Ishikawa (cell line): ENCODE results near the gene ACSF3.

Experiments
- CEBPB ChIP-seq: IDR thresholded peaks from 2 replicates; pipeline ENCODE4 v1.6.1; 2012
- EGR1 ChIP-seq: IDR thresholded peaks from 2 replicates; pipeline ENCODE4 v1.6.1; 2012
- EP300 ChIP-seq: IDR thresholded peaks from 2 replicates; pipeline ENCODE4 v1.6.1; 2012; ENCODE audit warnings: borderline replicate concordance
- FOXM1 ChIP-seq: IDR thresholded peaks from 2 replicates; pipeline ENCODE4 v1.6.1; 2012; ENCODE audit warnings: low read depth, borderline replicate concordance
- NFIC ChIP-seq: IDR thresholded peaks from 2 replicates; pipeline ENCODE4 v1.6.1; 2012
- RAD21 ChIP-seq: IDR thresholded peaks from 2 replicates; pipeline ENCODE4 v1.6.1; 2012; ENCODE audit warnings: low read depth
- TAF1 ChIP-seq: IDR thresholded peaks from 2 replicates; pipeline ENCODE4 v1.6.1; 2012; ENCODE audit warnings: low read depth, mild to moderate bottlenecking
- TCF12 ChIP-seq: IDR thresholded peaks from 2 replicates; pipeline ENCODE4 v1.6.1; 2012; ENCODE audit warnings: low read depth
- TEAD4 ChIP-seq: IDR thresholded peaks from 2 replicates; pipeline ENCODE4 v1.6.1; 2012
- YY1 ChIP-seq: IDR thresholded peaks from 2 replicates; pipeline ENCODE4 v1.6.1; 2012; ENCODE audit warnings: low read depth
- ZBTB7A ChIP-seq: IDR thresholded peaks from 2 replicates; pipeline ENCODE4 v1.6.1; 2012; ENCODE audit warnings: low read depth
- TF ChIP-seq, protein P1 (sequence below): IDR thresholded peaks from 2 replicates; pipeline ENCODE4 v1.6.1; 2012; ENCODE audit warnings: low read depth, mild to moderate bottlenecking
- TF ChIP-seq, protein P2 (sequence below): IDR thresholded peaks from 2 replicates; pipeline ENCODE4 v1.6.1; 2012

DNA sequence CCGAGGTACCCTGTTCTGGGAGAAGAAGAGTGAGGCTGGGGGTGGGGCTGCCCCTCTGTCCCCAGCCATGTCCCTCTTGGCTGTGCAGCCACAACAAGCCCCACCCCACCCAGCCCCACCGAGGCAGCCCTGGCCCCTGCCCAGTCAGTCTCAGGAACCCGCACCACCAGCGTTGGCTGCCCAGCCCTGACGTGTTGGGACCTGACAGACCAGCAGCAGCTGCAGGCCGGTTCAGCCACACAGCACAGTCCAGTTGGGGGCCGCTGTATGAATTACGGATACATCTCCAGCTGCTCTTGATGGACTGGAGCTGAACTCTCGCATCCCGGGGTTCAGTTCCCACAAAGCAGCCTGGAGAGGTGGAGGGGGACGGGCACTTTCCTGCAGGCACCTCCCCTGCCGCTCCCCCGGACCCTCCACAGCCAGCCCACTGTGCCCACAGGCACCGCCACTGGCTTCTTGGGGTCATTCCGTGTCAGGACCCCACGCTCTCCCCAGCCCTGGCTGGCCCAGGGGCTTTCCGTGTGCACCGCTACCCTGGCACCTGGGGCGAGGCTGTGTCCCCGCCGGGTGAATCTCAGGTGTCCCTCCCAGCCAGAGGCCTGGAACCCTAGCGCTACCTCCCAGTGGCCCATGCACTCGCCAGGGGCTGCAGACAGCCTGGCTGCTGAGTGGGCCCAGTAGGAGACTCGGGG is 84.9 kb downstream of the ACSF3 start:
- TF ChIP-seq TEAD4 = no peak
- TF ChIP-seq YY1 = no peak
- TF ChIP-seq EP300 = no peak
- TF ChIP-seq, protein P1, sequence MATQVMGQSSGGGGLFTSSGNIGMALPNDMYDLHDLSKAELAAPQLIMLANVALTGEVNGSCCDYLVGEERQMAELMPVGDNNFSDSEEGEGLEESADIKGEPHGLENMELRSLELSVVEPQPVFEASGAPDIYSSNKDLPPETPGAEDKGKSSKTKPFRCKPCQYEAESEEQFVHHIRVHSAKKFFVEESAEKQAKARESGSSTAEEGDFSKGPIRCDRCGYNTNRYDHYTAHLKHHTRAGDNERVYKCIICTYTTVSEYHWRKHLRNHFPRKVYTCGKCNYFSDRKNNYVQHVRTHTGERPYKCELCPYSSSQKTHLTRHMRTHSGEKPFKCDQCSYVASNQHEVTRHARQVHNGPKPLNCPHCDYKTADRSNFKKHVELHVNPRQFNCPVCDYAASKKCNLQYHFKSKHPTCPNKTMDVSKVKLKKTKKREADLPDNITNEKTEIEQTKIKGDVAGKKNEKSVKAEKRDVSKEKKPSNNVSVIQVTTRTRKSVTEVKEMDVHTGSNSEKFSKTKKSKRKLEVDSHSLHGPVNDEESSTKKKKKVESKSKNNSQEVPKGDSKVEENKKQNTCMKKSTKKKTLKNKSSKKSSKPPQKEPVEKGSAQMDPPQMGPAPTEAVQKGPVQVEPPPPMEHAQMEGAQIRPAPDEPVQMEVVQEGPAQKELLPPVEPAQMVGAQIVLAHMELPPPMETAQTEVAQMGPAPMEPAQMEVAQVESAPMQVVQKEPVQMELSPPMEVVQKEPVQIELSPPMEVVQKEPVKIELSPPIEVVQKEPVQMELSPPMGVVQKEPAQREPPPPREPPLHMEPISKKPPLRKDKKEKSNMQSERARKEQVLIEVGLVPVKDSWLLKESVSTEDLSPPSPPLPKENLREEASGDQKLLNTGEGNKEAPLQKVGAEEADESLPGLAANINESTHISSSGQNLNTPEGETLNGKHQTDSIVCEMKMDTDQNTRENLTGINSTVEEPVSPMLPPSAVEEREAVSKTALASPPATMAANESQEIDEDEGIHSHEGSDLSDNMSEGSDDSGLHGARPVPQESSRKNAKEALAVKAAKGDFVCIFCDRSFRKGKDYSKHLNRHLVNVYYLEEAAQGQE = no peak
- no peak for TF ChIP-seq CEBPB
- no peak for TF ChIP-seq TCF12
- TF ChIP-seq, protein P2, sequence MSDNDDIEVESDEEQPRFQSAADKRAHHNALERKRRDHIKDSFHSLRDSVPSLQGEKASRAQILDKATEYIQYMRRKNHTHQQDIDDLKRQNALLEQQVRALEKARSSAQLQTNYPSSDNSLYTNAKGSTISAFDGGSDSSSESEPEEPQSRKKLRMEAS = no peak
- TF ChIP-seq TAF1 = no peak
- TF ChIP-seq NFIC = no peak
- no peak for TF ChIP-seq FOXM1
- TF ChIP-seq RAD21 = no peak
- no peak for TF ChIP-seq EGR1
- TF ChIP-seq ZBTB7A = no peak
